ENCODE data around the gene CEBPA. TPM values are rescaled to one million over a fixed set of nuclear protein-coding genes. Genes with fewer than 3 reads are reported as not detected.

CEBPA gene
- polyA plus RNA-seq, 1 experiment: 0.50 TPM

DNA sequence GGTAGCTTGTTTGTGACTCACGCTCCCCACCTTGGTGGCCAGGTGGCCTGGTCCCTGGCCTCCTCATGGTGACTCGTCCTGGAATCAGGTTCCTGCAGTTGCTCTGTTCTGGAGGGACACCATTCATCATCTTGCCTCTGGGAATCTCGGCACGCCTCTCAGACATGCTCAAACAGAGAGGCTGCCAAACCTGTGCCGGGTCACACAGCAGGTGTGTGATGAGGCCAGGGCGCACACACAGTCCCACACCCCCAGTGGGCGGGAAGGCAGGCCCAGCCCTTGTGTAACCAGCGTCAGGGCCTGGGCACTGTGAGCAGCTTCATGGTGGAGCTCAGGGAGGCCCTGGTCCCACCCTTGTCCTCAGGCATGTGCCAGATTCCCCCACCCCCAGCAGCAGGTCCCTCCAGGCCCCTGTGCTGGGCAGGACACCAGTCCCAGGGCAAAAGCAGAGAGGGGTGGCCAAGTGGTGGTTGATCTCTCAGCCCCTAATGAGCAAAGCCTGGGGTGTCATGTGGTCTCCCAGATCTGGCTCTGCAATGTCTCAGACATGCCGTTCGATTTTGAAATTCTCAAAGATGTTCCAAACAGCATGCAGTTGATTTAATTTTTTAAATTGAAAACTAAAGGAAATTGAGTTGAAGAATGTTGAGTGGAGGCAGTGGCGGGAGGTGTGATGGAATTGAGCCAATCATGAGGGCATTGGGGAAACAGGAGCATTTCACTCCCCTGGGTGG is 12.1 kb downstream of the CEBPA start:
- Histone ChIP-seq H3K27me3 (ENCODE audit: control insufficient read depth, insufficient read depth, low read length) (no peaks in the 10 kb centered on the region), H3K4me3 (ENCODE audit: low read depth, low read length) (no peak overlapping the region), H3K36me3 (ENCODE audit: control insufficient read depth, insufficient read depth, low read length) (no peaks in the 10 kb centered on the region)
- TF ChIP-seq, protein P1, sequence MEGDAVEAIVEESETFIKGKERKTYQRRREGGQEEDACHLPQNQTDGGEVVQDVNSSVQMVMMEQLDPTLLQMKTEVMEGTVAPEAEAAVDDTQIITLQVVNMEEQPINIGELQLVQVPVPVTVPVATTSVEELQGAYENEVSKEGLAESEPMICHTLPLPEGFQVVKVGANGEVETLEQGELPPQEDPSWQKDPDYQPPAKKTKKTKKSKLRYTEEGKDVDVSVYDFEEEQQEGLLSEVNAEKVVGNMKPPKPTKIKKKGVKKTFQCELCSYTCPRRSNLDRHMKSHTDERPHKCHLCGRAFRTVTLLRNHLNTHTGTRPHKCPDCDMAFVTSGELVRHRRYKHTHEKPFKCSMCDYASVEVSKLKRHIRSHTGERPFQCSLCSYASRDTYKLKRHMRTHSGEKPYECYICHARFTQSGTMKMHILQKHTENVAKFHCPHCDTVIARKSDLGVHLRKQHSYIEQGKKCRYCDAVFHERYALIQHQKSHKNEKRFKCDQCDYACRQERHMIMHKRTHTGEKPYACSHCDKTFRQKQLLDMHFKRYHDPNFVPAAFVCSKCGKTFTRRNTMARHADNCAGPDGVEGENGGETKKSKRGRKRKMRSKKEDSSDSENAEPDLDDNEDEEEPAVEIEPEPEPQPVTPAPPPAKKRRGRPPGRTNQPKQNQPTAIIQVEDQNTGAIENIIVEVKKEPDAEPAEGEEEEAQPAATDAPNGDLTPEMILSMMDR (IDR thresholded peaks at IDR 0.05; ENCODE audit: insufficient read depth, low read depth, low read length): no peak
- DNase-seq (ENCODE audit: low read depth): no peak
- POLR2A ChIA-PET: no interaction called here
- CTCF ChIA-PET: no interaction called here

DNA sequence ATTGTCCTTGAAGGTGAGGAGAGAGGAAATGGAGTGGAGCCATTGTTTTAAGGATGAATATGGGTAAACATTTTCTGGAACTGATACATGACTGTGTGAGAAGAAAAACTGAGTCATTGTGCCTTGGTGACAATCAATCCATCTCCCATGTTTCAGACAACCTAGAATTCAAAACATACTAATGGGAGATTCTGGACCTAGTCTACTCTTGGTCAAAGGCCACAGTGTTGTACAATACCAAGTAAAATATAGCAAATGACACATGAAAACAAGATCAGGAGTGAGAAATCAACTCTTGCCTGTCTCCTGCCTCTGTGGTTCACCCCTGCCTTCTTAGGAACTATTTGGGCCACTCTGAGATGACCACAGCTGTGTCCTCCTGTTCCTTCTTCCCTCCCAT is 13.1 kb downstream of the CEBPA start:
- DNase-seq (ENCODE audit: low read depth): no peak
- POLR2A ChIA-PET: no interaction called here
- TF ChIP-seq, protein P1 (IDR thresholded peaks at IDR 0.05; ENCODE audit: insufficient read depth, low read depth, low read length): no peak
- Histone ChIP-seq H3K36me3 (ENCODE audit: control insufficient read depth, insufficient read depth, low read length) (no peaks in the 10 kb centered on the region), H3K27me3 (ENCODE audit: control insufficient read depth, insufficient read depth, low read length) (no peaks in the 10 kb centered on the region), H3K4me3 (ENCODE audit: low read depth, low read length) (no peak overlapping the region)
- CTCF ChIA-PET: no interaction called here

DNA sequence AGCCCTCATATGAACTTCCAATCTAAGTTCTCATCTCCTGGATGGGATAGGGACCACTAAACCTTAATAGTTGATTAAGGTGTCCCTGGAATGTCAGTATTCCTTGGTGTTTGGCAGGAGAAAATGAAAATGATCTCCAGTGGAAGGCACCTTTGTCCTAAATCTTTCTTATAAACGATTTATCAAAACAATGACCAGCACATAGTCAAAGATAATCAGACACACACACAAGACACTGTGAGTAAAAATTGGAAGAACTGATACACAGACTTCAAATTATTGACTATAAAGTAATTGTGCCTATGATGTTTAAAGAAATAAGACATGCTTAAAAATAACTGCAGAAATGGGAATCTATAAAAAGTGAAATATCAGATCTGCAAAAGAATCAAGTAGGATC is 13.7 kb downstream of the CEBPA start:
- Histone ChIP-seq H3K4me3 (ENCODE audit: low read depth, low read length) (no peak overlapping the region), H3K36me3 (ENCODE audit: control insufficient read depth, insufficient read depth, low read length) (no peaks in the 10 kb centered on the region), H3K27me3 (ENCODE audit: control insufficient read depth, insufficient read depth, low read length) (no peaks in the 10 kb centered on the region)
- ChIA-PET CTCF (interaction anchor here (0.6 kb wide), 1 partner anchor 850 kb away, joined by 4 read pairs; no protein-coding TSS in a partner anchor), POLR2A (no interaction called here)
- TF ChIP-seq, protein P1 (IDR thresholded peaks at IDR 0.05; ENCODE audit: insufficient read depth, low read depth, low read length): no peak
- DNase-seq (ENCODE audit: low read depth): no peak

DNA sequence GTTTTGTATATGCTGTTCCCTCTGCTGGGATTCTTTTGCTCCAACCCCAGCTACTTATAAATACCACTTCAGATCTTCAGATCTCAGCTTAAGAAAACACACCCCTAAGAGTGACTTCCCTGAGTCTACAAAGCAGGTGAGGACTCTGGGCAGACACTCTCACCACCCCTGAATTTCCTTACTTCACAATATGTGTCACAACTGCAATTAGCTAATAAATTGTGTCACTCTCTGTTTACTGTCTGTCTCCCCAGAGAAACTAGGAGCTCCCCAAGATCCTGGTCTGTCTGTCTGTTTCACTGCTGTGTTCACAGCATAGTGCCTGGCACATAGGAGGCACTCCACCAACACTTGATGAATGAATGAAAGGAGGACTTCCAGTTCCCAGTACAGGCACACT is 14.4 kb downstream of the CEBPA start:
- H3K4me3 ChIP-seq (ENCODE audit: low read depth, low read length): no peak overlapping the region
- POLR2A ChIA-PET: no interaction called here
- no peak for DNase-seq (ENCODE audit: low read depth)
- TF ChIP-seq, protein P1 (IDR thresholded peaks at IDR 0.05; ENCODE audit: insufficient read depth, low read depth, low read length): no peak
- H3K36me3 ChIP-seq (ENCODE audit: control insufficient read depth, insufficient read depth, low read length): no peaks in the 10 kb centered on the region
- CTCF ChIA-PET: interaction anchor here (0.6 to 1.0 kb wide), 2 partner anchors 52 to 851 kb away, joined by 3 to 4 read pairs; no protein-coding TSS in a partner anchor
- H3K27me3 ChIP-seq (ENCODE audit: control insufficient read depth, insufficient read depth, low read length): no peaks in the 10 kb centered on the region

DNA sequence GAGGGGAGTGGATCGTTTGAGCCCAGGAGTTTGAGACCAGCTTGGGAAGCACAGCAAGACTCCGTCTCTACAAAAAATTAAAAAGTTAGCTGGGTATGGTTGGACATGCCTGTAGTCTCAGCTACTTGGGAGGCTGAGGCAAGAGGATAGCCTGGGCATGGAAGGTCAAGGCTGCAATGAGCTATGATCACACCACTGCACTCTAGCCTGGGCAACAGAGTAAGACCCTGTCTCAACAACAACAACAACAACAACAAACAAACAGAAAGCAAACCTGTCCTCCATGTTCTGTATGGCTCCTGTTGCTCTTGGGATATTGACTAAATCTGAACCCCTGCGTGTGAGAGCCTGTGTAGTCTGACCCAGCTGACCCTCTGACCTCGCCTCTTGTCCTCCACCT is 14.9 kb downstream of the CEBPA start:
- DNase-seq (ENCODE audit: low read depth): no peak
- TF ChIP-seq, protein P1 (IDR thresholded peaks at IDR 0.05; ENCODE audit: insufficient read depth, low read depth, low read length): no peak
- Histone ChIP-seq H3K36me3 (ENCODE audit: control insufficient read depth, insufficient read depth, low read length) (no peaks in the 10 kb centered on the region), H3K27me3 (ENCODE audit: control insufficient read depth, insufficient read depth, low read length) (no peaks in the 10 kb centered on the region), H3K4me3 (ENCODE audit: low read depth, low read length) (no peak overlapping the region)
- CTCF ChIA-PET: interaction anchor here (1.0 kb wide), 1 partner anchor 51 kb away, joined by 3 read pairs; no protein-coding TSS in a partner anchor
- POLR2A ChIA-PET: no interaction called here
